Measurements from ENCODE around the gene NOP53.
"Not testable (repeated sequence)": the region's sequence is repeated elsewhere in the genome, so short reads cannot be mapped to it uniquely, and the experiment has no call there.

Gene NOP53

GRCh38 chr19:47755065-47755761, 9.9 kb downstream of the NOP53 start:
- no peak for DNase-seq

GRCh38 chr19:47755762-47756626, 10.6 kb downstream of the NOP53 start:
- no peak for DNase-seq

GRCh38 chr19:47756627-47756929, 11.2 kb downstream of the NOP53 start:
- no peak for DNase-seq

GRCh38 chr19:47756953-47757608, 11.7 kb downstream of the NOP53 start:
- DNase-seq: no peak

- no peak for DNase-seq
Measured at GRCh38 chr19:47757617-47758442, 12.5 kb downstream of the NOP53 start.

GRCh38 chr19:47758443-47758804, 13.1 kb downstream of the NOP53 start:
- no peak for DNase-seq

- DNase-seq: no peak
Measured at GRCh38 chr19:47760632-47760999, 15.3 kb downstream of the NOP53 start.

GRCh38 chr19:47761566-47761965, 16.2 kb downstream of the NOP53 start:
- no peak for DNase-seq

- no peak for DNase-seq
Measured at GRCh38 chr19:47762151-47762550, 16.8 kb downstream of the NOP53 start.

GRCh38 chr19:47762615-47763308, 17.4 kb downstream of the NOP53 start:
- DNase-seq: no peak

GRCh38 chr19:47764705-47765104, 19.4 kb downstream of the NOP53 start:
- not testable (repeated sequence) for DNase-seq

- DNase-seq: no peak
Measured at GRCh38 chr19:47765523-47766358, 20.4 kb downstream of the NOP53 start.

- DNase-seq: no peak
Measured at GRCh38 chr19:47766359-47766620, 20.9 kb downstream of the NOP53 start.

- DNase-seq: no peak
Measured at GRCh38 chr19:47766670-47767069, 21.3 kb downstream of the NOP53 start.

- DNase-seq: no peak
Measured at GRCh38 chr19:47767349-47767748, 22.0 kb downstream of the NOP53 start.

- DNase-seq: no peak
Measured at GRCh38 chr19:47768604-47769003, 23.3 kb downstream of the NOP53 start.

GRCh38 chr19:47769534-47769933, 24.2 kb downstream of the NOP53 start:
- no peak for DNase-seq

GRCh38 chr19:47771291-47771690, 25.9 kb downstream of the NOP53 start:
- DNase-seq: not testable (repeated sequence)

GRCh38 chr19:47776568-47776967, 31.2 kb downstream of the NOP53 start:
- peak; percentile 14 for DNase-seq

- DNase-seq: not testable (repeated sequence)
Measured at GRCh38 chr19:47777245-47778048, 32.1 kb downstream of the NOP53 start.
